ENCODE data around the gene NSF. TPM values are rescaled to one million over a fixed set of nuclear protein-coding genes. Genes with fewer than 3 reads are reported as not detected.
"Not testable (repeated sequence)": the region's sequence is repeated elsewhere in the genome, so short reads cannot be mapped to it uniquely, and the experiment has no call there.

The NSF gene
- total RNA-seq, 4 donors from 2014 or later, result 12.9 to 40.1 (median 26.3) TPM

- intact Hi-C loops (cut with DNase I; ENCODE audit: low total_unique reads); H3K36me3 ChIP-seq; H3K27ac ChIP-seq; DNase-seq; H3K9me3 ChIP-seq; H3K4me1 ChIP-seq; H3K27me3 ChIP-seq; H3K4me3 ChIP-seq: not testable (repeated sequence)
These were observed 102.8 kb downstream of the NSF start for GRCh38 chr17:46693283-46693682.

GRCh38 chr17:46696522-46696921 lies 106.1 kb downstream of the NSF start:
- H3K9me3 ChIP-seq; intact Hi-C loops (cut with DNase I; ENCODE audit: low total_unique reads); H3K27me3 ChIP-seq; DNase-seq; H3K4me1 ChIP-seq; H3K4me3 ChIP-seq; H3K27ac ChIP-seq; H3K36me3 ChIP-seq: not testable (repeated sequence)

GRCh38 chr17:46699014-46699413 lies 108.5 kb downstream of the NSF start:
- H3K27me3 ChIP-seq; intact Hi-C loops (cut with DNase I; ENCODE audit: low total_unique reads); H3K27ac ChIP-seq; DNase-seq; H3K4me3 ChIP-seq; H3K9me3 ChIP-seq; H3K36me3 ChIP-seq; H3K4me1 ChIP-seq: not testable (repeated sequence)

GRCh38 chr17:46717999-46718398 lies 127.5 kb downstream of the NSF start:
- H3K27me3 ChIP-seq, result no peaks in the 10 kb centered on the region
- H3K9me3 ChIP-seq, result no peaks in the 10 kb centered on the region
- H3K4me1 ChIP-seq, result no peaks in the 10 kb centered on the region
- DNase-seq, result no peak
- H3K27ac ChIP-seq, result no peak overlapping the region
- no peak for TF ChIP-seq POLR2A (IDR thresholded peaks at IDR 0.05)
- TF ChIP-seq, protein P1, sequence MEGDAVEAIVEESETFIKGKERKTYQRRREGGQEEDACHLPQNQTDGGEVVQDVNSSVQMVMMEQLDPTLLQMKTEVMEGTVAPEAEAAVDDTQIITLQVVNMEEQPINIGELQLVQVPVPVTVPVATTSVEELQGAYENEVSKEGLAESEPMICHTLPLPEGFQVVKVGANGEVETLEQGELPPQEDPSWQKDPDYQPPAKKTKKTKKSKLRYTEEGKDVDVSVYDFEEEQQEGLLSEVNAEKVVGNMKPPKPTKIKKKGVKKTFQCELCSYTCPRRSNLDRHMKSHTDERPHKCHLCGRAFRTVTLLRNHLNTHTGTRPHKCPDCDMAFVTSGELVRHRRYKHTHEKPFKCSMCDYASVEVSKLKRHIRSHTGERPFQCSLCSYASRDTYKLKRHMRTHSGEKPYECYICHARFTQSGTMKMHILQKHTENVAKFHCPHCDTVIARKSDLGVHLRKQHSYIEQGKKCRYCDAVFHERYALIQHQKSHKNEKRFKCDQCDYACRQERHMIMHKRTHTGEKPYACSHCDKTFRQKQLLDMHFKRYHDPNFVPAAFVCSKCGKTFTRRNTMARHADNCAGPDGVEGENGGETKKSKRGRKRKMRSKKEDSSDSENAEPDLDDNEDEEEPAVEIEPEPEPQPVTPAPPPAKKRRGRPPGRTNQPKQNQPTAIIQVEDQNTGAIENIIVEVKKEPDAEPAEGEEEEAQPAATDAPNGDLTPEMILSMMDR (IDR thresholded peaks at IDR 0.05), result no peak
- H3K36me3 ChIP-seq, result no peaks in the 10 kb centered on the region
- no peak overlapping the region for H3K4me3 ChIP-seq
- intact Hi-C loops (cut with DNase I; ENCODE audit: low total_unique reads), result no loop called here

- Histone ChIP-seq H3K36me3 (no peaks in the 10 kb centered on the region), H3K4me3 (no peak overlapping the region), H3K9me3 (no peaks in the 10 kb centered on the region), H3K4me1 (no peaks in the 10 kb centered on the region), H3K27me3 (no peaks in the 10 kb centered on the region), H3K27ac (no peak overlapping the region)
- TF ChIP-seq, protein P1 (IDR thresholded peaks at IDR 0.05), result no peak
- no peak for TF ChIP-seq POLR2A (IDR thresholded peaks at IDR 0.05)
- intact Hi-C loops (cut with DNase I; ENCODE audit: low total_unique reads), result no loop called here
- DNase-seq, result no peak
These were observed 129.4 kb downstream of the NSF start for GRCh38 chr17:46719891-46720290.

DNA sequence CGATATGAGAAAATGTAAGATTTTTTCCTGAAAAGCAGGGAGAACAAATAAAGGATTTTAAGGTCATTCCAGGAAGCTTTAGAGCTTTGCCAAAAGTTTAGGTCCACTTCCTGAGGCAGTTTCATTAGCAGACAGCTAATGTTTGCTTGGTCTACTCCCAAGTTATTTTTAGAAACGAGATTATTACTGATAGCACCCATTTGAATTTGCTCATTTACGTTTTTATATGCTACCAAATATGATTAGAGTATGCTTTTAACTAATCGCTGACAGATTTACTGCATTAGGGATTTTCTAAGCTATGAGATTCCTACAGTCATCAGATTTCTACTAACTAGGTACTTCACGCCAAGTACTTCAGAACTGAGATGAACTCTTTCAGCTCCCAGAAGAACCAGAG lies 129.9 kb downstream of the NSF start:
- Histone ChIP-seq H3K36me3 (no peaks in the 10 kb centered on the region), H3K4me1 (no peaks in the 10 kb centered on the region), H3K27ac (no peak overlapping the region), H3K27me3 (no peaks in the 10 kb centered on the region), H3K9me3 (no peaks in the 10 kb centered on the region), H3K4me3 (no peak overlapping the region)
- no peak for TF ChIP-seq POLR2A (IDR thresholded peaks at IDR 0.05)
- TF ChIP-seq, protein P1 (IDR thresholded peaks at IDR 0.05), result no peak
- intact Hi-C loops (cut with DNase I; ENCODE audit: low total_unique reads), result no loop called here
- no peak for DNase-seq

GRCh38 chr17:46722662-46723285 lies 132.3 kb downstream of the NSF start:
- Histone ChIP-seq H3K27me3 (no peaks in the 10 kb centered on the region), H3K27ac (no peak overlapping the region), H3K4me3 (no peak overlapping the region), H3K4me1 (no peaks in the 10 kb centered on the region), H3K9me3 (no peaks in the 10 kb centered on the region), H3K36me3 (no peaks in the 10 kb centered on the region)
- DNase-seq, result no peak
- intact Hi-C loops (cut with DNase I; ENCODE audit: low total_unique reads), result no loop called here
- no peak for TF ChIP-seq POLR2A (IDR thresholded peaks at IDR 0.05)

Data from uterus (tissue), 4 donors.